ENCODE data around the gene WAPL.

Gene WAPL

DNA sequence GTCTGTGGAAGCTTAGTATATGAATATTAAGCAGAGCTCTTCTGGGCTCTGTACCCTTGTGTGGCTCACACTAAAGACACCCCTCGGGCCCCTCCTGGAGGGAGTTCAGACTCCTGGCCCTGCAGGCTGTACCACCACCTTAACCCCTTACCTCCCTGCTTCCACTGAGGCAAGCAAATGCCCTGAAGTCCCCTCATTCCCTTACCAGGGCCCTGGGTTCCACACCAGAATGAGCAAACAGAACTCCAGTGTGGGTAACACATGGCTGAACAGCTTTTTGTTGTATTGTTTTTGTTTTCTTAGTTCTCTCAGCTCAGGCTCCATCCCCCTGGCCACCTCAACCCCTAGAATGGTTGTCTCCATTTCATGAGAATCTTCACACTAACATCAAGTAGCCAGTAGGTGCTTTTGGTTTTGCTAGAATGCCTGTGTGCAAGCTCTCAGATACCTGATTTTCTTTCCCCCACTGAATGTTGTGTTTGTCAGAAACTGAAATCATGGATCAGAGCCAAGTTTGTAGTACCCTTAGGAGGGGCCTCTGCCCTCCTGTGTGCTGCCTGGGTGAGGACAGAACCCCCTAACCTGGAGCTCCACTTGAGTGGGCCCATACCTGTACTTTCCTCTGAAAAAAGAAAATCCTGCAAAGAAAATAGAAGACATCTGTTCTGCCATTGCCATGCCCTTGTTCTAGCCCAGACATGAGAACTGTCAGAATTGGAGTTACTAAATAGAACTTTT is 2.8 kb upstream of the WAPL start:
- no peak for DNase-seq (ENCODE audit: low read depth)

DNA sequence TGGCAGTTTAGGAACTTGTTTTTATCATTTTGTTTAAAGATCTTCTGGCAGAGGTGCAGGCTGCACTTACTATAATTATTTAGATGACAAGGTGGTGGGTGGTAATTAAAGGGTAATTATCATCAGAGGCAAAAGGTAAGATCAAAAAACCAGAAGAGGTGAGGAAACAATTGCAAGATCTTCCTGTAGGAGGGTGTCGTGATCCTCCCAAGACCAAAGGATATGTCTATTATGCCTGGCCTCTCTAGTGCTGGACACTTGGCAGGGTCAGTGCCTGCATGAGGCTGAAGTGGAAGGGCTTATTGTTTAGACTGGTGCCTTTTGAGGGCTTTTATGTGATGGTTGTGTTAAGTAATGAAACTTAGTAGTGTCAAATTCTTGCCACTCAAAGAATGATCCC is 1.8 kb upstream of the WAPL start:
- no peak for DNase-seq (ENCODE audit: low read depth)

DNA sequence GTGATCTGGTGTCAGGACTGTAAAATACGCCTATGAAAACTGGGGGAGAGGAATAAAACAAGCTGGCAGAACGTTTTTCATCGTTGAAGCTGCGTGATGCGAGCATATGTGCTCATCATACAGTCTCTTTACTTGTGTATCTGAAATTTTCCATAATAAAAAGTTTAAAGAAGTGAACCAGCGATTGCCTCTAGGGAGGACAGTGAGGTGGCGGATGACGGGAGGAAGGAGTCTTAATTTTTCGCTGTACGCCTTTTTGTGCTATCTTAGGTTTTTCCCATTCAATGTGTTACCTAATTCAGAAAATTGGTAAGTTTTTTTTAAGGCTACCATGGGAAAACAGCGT is 891 bp upstream of the WAPL start:
- DNase-seq (ENCODE audit: low read depth) = no peak

DNA sequence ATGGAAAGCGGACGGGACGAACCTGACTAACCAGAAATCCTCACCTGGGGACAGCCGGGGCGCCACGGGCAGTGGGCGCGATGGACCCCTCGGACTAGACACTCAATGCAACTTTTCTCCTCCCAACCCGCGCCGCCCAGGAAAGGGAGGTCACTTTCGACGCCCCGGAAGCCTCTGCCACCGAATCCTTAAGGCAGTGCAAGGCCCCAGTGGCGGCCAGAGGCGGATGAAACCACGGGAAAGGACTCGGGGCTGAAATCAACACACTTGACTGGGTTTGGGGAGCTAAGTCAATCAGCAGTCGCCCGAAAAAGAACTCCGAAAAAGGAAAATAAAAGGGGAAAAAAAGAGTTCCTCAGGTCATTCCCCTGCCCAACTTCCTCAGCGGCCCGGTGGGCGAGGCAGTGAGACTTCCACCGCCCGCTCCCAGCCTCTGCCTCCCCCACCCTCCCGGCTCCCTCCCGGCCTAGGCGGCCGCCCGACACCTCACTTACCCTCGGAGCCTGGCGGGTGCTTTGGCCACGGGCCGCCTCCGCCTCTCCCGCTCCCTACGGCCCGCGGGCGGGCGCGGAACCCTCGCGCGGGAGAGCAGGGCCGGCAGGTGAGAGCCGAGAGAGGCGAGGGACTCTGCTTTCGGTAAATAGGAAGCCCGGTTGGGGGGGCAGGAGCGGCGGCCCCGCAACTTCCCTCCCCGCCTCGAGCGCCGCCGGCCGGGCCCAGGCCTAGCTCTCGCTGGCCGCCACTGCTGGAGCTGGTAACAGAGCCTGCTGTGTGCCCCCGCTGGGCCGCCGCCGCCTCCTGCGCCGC is 518 bp downstream of the WAPL start:
- no peak for DNase-seq (ENCODE audit: low read depth)

DNA sequence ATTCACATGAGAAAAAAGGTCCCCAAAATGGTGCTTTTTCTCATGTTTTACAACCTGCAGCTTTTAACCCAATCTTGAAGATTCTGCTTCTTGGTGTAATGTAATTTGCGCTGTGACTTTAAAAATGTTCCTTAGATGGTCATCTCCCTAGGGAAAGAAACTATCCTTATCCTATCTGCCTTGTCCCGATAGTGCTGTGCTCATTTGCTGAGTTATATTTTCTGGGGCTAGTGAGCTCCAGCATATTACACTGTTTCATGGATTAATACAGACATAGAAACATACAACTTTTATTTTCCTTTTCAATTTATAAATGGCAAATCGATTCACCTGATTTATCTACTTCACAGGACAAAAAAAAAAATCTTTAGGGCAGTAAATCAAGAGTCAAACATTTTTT is 2.8 kb downstream of the WAPL start:
- DNase-seq (ENCODE audit: low read depth) = no peak

DNA sequence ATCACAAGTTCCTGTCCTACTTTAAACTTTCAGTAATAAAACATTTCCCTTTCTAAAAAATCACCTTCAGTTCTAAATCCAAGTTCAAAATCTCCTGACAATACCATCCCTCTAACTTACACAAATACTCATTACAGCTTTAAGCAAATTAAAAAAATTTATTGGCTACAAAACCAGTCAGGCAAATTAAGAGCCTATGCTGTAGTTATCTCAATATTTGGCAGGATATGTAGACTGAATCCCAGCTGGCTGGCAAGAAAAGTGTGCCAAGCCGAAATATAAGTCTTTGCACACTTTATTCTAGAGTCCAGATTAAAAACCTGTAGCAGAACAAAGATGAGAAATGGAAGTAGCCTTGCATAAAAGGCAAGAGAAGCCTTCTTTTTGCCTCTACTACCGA is 9.5 kb downstream of the WAPL start:
- DNase-seq (ENCODE audit: low read depth) = no peak

DNA sequence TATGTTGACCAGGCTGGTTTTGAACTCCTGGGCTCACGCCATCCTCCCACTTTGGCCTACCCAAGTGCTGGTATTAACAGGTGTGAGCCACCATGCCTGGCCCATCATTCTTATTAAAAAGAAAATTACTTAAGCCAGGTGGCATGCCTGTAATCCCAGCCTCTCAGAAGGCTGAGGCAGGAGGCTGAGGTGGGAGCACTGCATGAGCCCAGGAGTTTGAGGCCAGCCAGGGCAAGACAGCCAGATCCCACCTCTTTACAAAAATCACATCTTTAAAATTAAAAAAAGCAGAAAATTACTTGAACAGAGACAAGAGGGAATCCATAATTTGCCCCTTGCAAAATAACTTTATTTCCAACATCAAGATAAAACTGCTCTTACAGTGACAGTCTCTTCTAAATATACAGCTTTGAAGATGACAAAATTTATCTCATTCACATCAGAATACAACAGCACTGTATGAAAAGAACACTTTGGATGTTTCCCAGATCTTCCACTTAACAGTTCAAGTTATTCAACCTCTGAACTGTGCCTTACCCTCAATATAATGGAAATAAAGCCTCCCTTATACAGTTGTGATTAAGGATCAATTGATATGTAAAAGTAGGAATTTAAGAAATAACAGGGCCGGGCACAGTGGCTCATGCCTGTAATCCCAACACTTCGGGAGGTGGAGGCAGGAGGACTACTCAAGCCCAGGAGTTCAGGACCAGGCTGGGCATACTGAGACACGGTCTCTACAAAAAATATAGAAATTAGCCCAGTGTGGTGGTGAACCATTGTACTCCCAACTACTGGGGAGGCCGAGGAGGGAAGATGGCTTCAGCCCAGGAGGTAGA is 10.3 kb downstream of the WAPL start:
- DNase-seq (ENCODE audit: low read depth) = no peak

DNA sequence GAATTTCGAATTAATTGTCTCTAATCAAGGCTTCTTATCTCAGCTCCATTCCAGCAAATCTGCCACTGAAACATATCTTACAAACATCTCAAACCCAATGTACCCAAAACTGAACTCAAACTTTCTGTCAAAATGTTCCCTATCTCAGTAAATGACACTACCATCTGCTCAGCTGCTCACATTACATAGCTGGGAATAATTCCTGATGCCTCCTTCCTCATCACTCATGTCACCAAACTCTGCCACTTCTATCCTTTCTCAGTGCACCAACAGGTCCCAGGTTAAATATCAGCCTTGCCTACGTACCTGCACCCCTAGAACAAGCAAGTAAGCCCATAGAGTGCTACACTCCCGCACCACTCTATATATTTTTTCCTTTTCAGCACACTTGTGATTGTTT is 12.4 kb downstream of the WAPL start:
- DNase-seq (ENCODE audit: low read depth) = no peak

DNA sequence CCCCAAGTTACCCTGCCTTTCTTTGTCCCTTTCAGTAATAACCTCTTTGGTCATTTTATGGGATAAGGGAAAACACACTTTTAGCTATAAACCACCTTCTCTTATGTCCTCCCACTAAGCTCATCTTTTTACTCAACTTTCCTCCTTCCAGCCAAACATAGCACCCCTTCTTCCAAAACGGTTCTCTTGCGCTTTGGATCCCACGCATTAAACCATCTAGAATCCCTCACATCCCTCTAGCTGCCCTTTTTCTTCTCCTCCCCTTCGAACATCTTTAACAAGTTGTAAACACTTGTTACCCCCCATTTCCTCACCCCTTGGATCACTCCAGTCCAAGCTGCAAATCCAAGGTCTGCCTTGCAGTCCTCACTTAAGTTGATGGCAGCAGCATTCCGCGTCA is 13.4 kb downstream of the WAPL start:
- no peak for DNase-seq (ENCODE audit: low read depth)

DNA sequence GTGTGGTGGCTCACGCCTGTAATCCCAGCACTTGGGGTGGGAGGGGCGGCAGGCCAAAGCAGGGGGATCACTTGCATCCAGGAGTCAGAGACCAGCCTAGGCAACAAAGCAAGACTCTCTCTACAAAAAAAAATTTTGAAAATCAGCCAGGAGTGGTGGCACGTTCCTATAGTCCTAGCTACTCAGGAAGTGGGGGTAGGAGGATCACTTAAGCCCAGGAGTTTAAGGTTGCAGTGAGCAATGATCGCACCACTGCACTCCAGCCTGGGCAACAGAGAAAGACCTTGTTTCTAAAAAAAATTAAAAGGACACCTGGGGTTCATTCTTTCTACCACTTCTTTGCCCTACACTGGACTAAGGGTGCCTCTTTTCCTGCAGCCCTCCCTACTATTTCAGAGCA is 15.1 kb downstream of the WAPL start:
- DNase-seq (ENCODE audit: low read depth) = no peak

DNA sequence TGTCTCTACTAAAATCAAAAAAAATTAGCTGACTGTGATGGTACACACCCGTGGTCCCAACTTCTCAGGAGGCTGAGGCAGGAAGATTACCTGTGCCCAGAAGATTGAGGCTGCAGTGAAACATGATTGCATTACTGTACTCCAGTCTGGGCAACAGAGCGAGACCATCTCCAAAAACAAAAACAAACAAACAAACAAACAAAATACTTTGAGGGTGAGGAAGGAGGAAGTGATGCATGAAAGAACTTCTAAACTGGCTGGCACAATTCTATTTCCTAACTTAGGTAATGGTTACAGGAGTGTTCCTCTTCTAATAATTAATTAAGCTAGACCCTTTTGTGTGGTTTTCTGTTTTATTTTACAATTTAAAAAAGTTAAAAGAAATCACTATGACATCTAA is 15.5 kb downstream of the WAPL start:
- DNase-seq (ENCODE audit: low read depth) = no peak

DNA sequence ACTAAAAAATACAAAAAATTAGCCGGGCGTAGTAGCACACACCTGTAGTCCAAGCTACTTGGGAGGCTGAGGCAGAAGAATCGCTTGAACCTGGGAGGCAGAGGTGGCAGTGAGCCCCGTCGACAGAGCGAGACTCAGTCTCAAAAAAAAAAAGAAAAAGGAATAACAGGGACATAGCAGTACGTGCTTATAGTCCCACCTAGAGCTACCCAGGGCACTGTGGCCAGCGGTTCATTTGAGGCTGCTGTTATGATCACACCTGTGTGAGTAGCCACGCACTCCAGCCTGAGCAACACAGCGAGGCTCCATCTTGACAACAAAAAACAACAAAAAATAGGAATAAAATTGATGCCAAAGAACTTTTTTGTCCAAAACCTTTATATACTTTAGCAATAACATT is 17.1 kb downstream of the WAPL start:
- no peak for DNase-seq (ENCODE audit: low read depth)

DNA sequence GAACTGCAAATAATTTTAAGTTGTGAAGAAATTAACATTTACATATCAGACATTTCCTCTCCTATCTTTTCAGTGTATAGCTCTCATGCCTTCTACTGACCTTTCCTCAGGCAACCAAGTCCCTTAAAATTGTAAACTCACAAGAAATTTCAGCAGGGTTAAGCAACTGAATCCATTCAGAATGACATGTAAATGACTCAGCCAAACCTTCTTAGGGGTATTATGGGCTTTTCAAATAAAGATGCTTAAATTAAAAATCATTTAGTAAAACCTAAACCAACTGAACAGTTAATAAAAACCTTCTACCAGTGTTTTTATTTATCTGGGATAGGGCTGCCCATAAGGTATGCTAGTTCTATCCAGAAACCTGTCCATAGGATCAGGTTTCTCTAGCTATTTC is 20.7 kb downstream of the WAPL start:
- no peak for DNase-seq (ENCODE audit: low read depth)

DNA sequence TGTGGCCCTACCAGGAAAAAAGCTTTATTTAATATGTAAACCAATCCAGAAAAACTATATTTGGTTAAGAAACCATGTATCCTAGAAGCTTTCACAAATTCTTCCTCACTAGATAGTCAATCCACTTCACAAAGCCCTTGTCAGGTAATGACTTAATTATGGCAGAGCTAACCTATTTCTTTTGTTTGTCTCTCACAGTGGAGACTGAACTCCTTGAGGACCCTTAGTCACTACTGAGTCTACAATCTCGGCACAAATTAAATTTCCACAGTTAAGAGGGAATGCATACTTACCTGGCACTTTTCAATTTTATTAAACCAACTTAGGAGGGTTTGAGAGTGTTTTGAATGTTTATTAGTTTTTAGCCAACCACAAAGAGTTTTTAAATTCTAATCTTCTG is 23.0 kb downstream of the WAPL start:
- DNase-seq (ENCODE audit: low read depth) = no peak

DNA sequence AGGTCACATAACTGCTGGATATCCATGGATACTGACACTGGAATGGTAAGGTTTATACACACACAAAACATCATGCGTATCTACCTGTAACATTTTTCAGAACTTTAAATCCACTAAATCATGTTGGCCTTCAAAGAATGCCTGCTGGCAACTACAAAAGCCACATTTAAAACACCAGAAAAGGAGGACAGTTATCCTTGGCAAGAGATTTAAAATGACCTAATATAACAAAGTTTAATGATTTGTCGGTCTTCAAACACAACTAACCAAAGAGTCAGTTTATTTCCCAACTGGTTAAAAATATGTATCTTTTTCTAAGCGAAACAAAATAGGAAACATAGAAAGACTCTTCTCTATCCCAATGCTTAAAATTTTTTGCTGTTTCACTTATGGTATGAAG is 24.0 kb downstream of the WAPL start:
- no peak for DNase-seq (ENCODE audit: low read depth)

DNA sequence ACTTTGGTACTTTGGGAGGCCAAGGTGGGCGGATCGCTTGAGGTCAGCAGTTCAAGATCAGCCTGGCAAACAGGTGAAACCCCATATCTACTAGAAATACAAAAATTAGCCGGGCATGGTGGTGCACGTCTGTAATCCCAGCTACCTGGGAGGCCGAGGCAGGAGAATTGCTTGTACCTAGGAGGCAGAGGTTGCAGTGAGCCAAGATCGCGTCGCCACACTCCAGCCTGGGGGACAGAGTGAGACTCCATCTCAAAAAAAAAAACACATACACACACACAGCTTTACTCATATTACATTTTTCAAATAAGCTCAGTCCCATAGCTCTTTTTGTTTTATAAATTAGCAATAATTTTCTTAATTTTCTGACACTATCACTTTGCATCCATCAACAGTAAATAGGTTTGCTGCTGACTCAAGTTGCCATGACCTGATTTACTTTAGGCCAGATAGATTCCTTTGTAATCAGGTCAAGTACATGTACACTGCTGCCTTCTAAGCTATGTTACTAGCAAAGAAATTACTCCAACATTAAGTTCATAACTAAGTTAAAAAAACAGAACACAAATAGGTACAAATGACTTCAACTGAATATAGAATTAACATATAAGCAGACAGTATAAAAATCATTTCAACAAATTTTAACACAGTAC is 31.5 kb downstream of the WAPL start:
- no peak for DNase-seq (ENCODE audit: low read depth)

DNA sequence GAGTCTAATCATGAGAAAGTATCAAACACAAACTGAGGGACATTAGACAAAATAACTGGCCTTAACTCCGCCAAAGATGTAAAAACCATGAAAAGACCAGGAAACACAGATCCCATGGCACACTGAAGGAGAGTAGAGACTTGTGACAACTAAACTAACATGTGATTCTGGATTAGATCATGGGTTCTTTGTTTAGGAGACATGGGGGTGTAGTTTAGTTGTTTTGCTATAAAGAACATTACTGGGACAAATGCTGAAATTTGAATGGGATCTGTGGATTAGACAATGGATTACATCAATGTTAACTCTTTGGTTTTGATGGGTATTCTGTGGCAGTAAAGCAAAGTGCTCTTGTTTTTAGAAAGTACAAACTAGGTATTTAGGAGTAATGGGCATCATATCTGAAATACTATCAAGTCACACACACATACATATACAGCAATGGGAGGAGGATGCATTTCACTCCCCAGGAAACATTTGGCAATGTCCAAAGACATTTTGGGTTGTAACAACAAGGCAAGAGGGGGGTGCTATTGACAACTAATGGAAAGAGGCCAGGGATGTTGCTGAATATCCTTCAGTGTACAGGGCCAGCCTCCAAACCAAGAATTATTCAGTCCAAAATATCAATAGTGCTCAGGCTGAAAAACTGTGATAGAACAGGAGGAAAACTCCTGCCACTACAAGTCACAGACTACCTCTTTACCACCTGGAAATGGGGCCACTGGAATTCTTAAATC is 32.4 kb downstream of the WAPL start:
- DNase-seq (ENCODE audit: low read depth) = no peak

DNA sequence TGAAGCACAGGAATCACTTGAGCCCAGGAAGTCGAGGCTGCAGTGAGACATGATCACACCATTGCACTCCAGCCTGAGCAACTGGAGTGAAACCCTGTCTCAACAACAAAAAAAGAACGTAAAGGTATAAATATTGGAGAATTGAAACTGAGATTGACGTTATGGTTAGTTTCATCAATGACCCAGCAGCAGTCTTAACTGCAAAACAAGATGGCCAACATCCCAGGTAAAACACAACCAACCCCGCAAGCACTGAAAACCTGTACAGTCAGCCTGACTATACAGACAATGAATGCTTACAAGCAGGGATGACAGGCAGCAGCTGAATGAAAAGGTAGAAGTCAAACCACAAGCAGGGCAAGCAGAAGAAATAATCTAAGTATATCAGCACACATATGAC is 34.7 kb downstream of the WAPL start:
- DNase-seq (ENCODE audit: low read depth) = no peak

DNA sequence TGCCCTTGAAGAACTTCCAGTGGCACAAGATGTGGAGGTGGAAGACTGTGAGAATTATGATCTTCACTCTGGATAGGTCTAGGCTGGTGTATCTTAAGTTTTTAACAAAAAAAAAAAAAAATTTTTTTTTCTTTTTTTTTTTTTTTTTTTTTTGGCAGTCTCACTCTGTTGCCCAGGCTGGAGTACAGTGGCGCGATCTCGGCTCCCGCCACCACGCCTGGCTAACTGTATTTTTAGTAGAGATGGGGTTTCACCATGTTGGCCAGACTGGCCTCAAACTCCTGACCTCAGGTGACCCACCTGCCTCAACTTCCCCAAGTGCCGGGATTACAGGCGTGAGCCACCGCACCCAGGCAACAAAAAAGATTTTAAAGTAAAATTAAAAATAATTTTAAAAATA is 37.9 kb downstream of the WAPL start:
- no peak for DNase-seq (ENCODE audit: low read depth)

DNA sequence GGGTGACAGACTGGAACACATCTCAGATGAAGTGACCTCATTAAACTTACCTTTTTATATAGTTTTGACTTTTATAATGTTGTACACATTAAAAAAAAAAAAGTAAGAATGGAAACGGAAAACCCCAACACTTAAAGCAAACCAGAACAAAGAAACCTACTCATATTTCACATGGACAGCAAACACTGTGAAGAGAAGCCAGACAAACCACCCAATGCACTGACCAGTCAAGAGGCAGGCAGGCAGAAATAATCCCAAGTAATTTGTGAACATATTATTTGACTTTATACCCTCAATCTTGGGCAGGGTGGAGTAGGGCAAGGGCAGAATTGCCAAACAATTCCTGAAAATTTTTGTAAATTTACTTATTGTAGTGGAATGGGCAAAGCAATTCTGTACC is 39.8 kb downstream of the WAPL start:
- DNase-seq (ENCODE audit: low read depth) = no peak

DNA sequence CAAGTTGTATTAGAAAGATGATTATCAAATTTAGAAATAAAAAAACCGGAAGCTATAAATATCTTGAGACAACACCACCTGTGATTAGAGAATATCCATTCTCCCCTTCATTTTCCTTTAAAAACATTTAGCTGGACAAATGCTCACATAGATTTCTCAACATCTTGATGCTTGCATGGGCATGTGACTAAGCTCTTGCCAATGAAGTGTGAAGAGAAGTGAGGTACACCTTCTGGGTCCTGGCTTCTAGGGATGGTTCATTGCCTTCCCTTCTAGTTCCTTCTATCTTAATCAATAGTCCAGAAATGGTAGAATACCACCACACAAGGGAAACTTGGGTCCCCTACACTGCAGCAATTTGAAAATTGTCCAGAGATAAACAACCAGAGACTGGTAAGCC is 41.0 kb downstream of the WAPL start:
- no peak for DNase-seq (ENCODE audit: low read depth)

DNA sequence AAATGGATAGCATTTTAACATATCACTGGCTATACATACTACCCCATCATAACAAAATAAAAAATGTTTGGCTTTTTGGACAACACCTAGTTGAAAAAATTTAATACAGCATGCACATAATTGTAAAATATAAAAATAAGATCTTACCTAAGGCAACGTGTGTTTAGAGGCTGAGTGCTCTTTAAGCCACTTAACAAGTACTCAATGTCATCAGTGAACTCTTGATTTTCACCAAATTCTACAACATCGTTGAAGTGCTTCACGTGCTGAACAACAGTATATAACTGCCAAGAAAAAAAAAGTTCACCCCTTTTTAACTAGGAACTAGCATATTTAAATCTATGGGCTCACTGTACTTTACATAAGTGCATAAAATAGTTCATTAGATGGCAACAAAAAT is 49.5 kb downstream of the WAPL start:
- DNase-seq (ENCODE audit: low read depth) = no peak
